PC-3 (cell line): Measurements from ENCODE around the gene PCSK5.

Source experiments
- CTCF ChIP-seq: fragments of 300-600 bp; sonication (generic); conservative IDR thresholded peaks from 2 replicates; pipeline ENCODE4 v1.5.1; 2017; ENCODE audit warnings: antibody characterized with exemption, low read depth, mild to moderate bottlenecking, low read length
- EZH2phosphoT487 ChIP-seq: fragments of 300-600 bp; sonication (generic); IDR thresholded peaks from 2 replicates; pipeline ENCODE4 v1.6.1; 2018; ENCODE audit warnings: mild to moderate bottlenecking, antibody characterized with exemption, low read length, borderline replicate concordance

DNA sequence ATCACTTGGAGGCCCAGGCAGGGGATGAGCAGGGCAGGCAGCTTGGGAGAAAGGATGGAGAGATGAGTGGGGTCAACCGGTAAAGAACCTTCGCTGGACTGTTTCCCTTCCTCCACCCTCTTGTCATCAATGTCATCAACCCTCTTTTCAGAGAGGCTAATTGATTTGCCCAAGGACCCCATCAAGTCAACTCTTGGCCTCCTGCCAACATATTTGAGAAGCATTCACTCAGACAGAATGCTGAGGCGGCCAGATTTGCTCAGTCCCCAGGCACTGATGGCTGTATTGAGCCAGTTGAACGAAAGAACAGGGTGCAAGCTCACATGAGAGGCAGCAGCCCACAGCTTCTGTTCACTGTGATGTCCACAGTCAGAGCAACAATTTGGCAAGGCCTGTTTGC lies 310.3 kb downstream of the PCSK5 start:
- no peak for TF ChIP-seq CTCF
- no peak for TF ChIP-seq EZH2phosphoT487
